Smooth muscle cell (in vitro differentiated cells): ENCODE results near the gene ZNF516. TPM values are rescaled to one million over a fixed set of nuclear protein-coding genes. Genes with fewer than 3 reads are reported as not detected.

Source experiments
- DNase-seq: peaks from one replicate; lab custom pipeline; 2025; ENCODE audit not compliant: unreplicated experiment; lab: John Stamatoyannopoulos, UW
- H2AFZ ChIP-seq: fragments of 200-600 bp; sonication (generic); 2 replicates; pipeline ENCODE4 v1.6.0; 2016; ENCODE audit warnings: antibody characterized with exemption, low read depth, mild to moderate bottlenecking
- H3F3A ChIP-seq: fragments of 200-600 bp; sonication (generic); 2 replicates; pipeline ENCODE4 v1.6.0; 2017; ENCODE audit warnings: antibody characterized with exemption, low read depth
- H3K27ac ChIP-seq: fragments of 200-600 bp; sonication (generic); 2 replicates; pipeline ENCODE4 v1.5.1; 2016; ENCODE audit warnings: low read depth, mild to moderate bottlenecking
- H3K27me3 ChIP-seq: fragments of 200-600 bp; sonication (generic); 2 replicates; pipeline ENCODE4 v1.6.1; 2016; ENCODE audit warnings: low read depth, mild to moderate bottlenecking
- H3K36me3 ChIP-seq: fragments of 200-600 bp; sonication (generic); 2 replicates; pipeline ENCODE4 v1.5.1; 2016; ENCODE audit warnings: low read depth
- H3K4me1 ChIP-seq: fragments of 200-600 bp; sonication (generic); 2 replicates; pipeline ENCODE4 v1.5.1; 2016; ENCODE audit warnings: low read depth
- H3K4me2 ChIP-seq: fragments of 200-600 bp; sonication (generic); 2 replicates; pipeline ENCODE4 v1.6.0; 2016; ENCODE audit warnings: mild to moderate bottlenecking
- H3K4me3 ChIP-seq: fragments of 200-600 bp; sonication (generic); 2 replicates; pipeline ENCODE4 v1.5.1; 2016; ENCODE audit warnings: mild to moderate bottlenecking
- H3K79me2 ChIP-seq: fragments of 200-600 bp; sonication (generic); 2 replicates; pipeline ENCODE4 v1.6.0; 2016; ENCODE audit warnings: low read depth, mild to moderate bottlenecking
- H3K9ac ChIP-seq: fragments of 200-600 bp; sonication (generic); 2 replicates; pipeline ENCODE4 v1.6.0; 2016; ENCODE audit warnings: low read depth
- H3K9me3 ChIP-seq: fragments of 200-600 bp; sonication (generic); replicated peaks from 2 replicates; pipeline ENCODE4 v1.5.1; 2016; ENCODE audit warnings: low read depth
- H4K20me1 ChIP-seq: fragments of 200-600 bp; sonication (generic); 2 replicates; pipeline ENCODE4 v1.6.0; 2016; ENCODE audit warnings: low read depth
- WGBS: methylation state at CpG from one replicate; pipeline ENCODE4 v1.1.7; 2016; ENCODE audit warnings: low lambda C conversion rate; 5-methylcytosine and 5-hydroxymethylcytosine counted together
- polyA plus RNA-seq: library from polyadenylated mRNA; unstranded; fragments of >200 nt; fragmentation: Nextera tagmentation; extraction: Ambion mirVana; gene quantifications from 2 replicates; pipeline ENCODE4 v1.2.1, GENCODE V29; 2016
- total RNA-seq: library from RNA; depleted of rRNA; stranded (reverse); fragments of >200 nt; gene quantifications from 2 replicates; pipeline ENCODE4 v1.2.3, GENCODE V29; 2014
- TF ChIP-seq, protein P1 (sequence below): fragments of 200-600 bp; sonication (generic); IDR thresholded peaks from 2 replicates; pipeline ENCODE4 v1.5.1; 2017; ENCODE audit warnings: borderline replicate concordance, mild to moderate bottlenecking, antibody characterized with exemption; ENCODE audit not compliant: insufficient read depth, poor library complexity, severe bottlenecking

The ZNF516 gene
- total and polyA plus RNA-seq, 2 experiments from 2014 or later = 15.6 to 24.2 TPM

DNA sequence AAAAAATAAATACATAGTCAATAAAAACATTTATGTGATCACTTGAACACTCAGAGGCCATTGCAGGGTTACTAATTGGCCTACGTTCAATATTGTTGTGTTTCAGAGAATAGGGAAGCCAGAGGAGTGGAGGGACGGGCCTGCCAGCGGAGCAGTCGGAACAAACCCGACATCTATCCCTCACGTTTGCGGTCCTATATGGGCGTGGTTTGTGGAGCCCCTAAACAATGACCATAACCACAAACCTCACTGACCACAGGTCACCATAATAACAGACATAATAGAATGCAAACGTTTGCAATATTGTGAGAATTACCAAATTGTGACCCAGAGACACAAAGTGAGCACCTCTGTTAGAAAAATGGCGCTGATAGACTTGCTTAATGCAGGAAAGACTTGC lies 19.5 kb upstream of the ZNF516 start:
- H3K4me1 ChIP-seq = peaks cover 22% of the 10 kb centered on the region

GRCh38 chr18:76507830-76508385 lies 12.9 kb upstream of the ZNF516 start:
- no peaks in the 10 kb centered on the region for H3K9me3 ChIP-seq
- 97% methylated on average over 17 of the region's 17 CpGs for WGBS
- H3K4me3 ChIP-seq = no peak overlapping the region
- H3K27me3 ChIP-seq = no peaks in the 10 kb centered on the region
- H3K4me1 ChIP-seq = peaks cover 15% of the 10 kb centered on the region
- TF ChIP-seq, protein P1, sequence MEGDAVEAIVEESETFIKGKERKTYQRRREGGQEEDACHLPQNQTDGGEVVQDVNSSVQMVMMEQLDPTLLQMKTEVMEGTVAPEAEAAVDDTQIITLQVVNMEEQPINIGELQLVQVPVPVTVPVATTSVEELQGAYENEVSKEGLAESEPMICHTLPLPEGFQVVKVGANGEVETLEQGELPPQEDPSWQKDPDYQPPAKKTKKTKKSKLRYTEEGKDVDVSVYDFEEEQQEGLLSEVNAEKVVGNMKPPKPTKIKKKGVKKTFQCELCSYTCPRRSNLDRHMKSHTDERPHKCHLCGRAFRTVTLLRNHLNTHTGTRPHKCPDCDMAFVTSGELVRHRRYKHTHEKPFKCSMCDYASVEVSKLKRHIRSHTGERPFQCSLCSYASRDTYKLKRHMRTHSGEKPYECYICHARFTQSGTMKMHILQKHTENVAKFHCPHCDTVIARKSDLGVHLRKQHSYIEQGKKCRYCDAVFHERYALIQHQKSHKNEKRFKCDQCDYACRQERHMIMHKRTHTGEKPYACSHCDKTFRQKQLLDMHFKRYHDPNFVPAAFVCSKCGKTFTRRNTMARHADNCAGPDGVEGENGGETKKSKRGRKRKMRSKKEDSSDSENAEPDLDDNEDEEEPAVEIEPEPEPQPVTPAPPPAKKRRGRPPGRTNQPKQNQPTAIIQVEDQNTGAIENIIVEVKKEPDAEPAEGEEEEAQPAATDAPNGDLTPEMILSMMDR = no peak
- no peak for DNase-seq
- H3K79me2 ChIP-seq = no peaks in the 10 kb centered on the region
- no peak overlapping the region for H2AFZ ChIP-seq
- no peak overlapping the region for H3K9ac ChIP-seq
- H3F3A ChIP-seq = peaks cover 2% of the 10 kb centered on the region
- no peak overlapping the region for H3K27ac ChIP-seq
- no peaks in the 10 kb centered on the region for H3K36me3 ChIP-seq
- H4K20me1 ChIP-seq = no peaks in the 10 kb centered on the region
- H3K4me2 ChIP-seq = no peak overlapping the region

More for the DNA sequence above, 19.5 kb upstream of the ZNF516 start:
- Histone ChIP-seq H4K20me1 (no peaks in the 10 kb centered on the region), H3K9ac (no peak overlapping the region), H3F3A (no peaks in the 10 kb centered on the region), H2AFZ (no peak overlapping the region), H3K9me3 (no peaks in the 10 kb centered on the region), H3K27ac (no peak overlapping the region), H3K27me3 (no peaks in the 10 kb centered on the region), H3K36me3 (no peaks in the 10 kb centered on the region), H3K4me2 (no peak overlapping the region), H3K79me2 (no peaks in the 10 kb centered on the region), H3K4me3 (no peak overlapping the region)
- TF ChIP-seq, protein P1 = no peak
- DNase-seq = no peak
- 86% methylated on average over 10 of the region's 10 CpGs for WGBS

GRCh38 chr18:76506974-76507764 lies 12.1 kb upstream of the ZNF516 start:
- Histone ChIP-seq H3K27me3 (no peaks in the 10 kb centered on the region), H3K4me3 (no peak overlapping the region), H4K20me1 (no peaks in the 10 kb centered on the region), H3K79me2 (no peaks in the 10 kb centered on the region), H3K9me3 (no peaks in the 10 kb centered on the region), H3K9ac (no peak overlapping the region), H3F3A (peaks cover 7% of the 10 kb centered on the region), H2AFZ (no peak overlapping the region), H3K4me2 (no peak overlapping the region), H3K4me1 (peaks cover 15% of the 10 kb centered on the region), H3K27ac (no peak overlapping the region), H3K36me3 (no peaks in the 10 kb centered on the region)
- DNase-seq = no peak
- WGBS = 94% methylated on average over 21 of the region's 21 CpGs
- TF ChIP-seq, protein P1 = no peak
